Activated naive CD4-positive, alpha-beta T cell treated with anti-CD3 and anti-CD28 coated beads, Interleukin-2, amount 50 U/mL, for 24 hours (primary cell): ENCODE data around the gene PARVG.
A peak's percentile ranks its signal among the peaks of the same experiment; 100 is the strongest.

Experiments used
- H3K27ac Mint-ChIP-seq: one replicate; pipeline ENCODE4 v1.8.0; 2021; ENCODE audit warnings: mild to moderate bottlenecking, mixed read lengths
- H3K27me3 Mint-ChIP-seq: one replicate; pipeline ENCODE4 v1.8.0; 2021; ENCODE audit warnings: mixed read lengths
- H3K36me3 Mint-ChIP-seq: one replicate; pipeline ENCODE4 v1.8.0; 2021; ENCODE audit warnings: mixed read lengths
- H3K4me1 Mint-ChIP-seq: one replicate; pipeline ENCODE4 v1.8.0; 2021; ENCODE audit warnings: mixed read lengths
- H3K4me3 Mint-ChIP-seq: one replicate; pipeline ENCODE4 v1.8.0; 2021; ENCODE audit warnings: mild to moderate bottlenecking, mixed read lengths
- H3K9me3 Mint-ChIP-seq: one replicate; pipeline ENCODE4 v1.8.0; 2021; ENCODE audit warnings: mixed read lengths

The PARVG gene

GRCh38 chr22:44164031-44164430 is 16.7 kb upstream of the PARVG start:
- no peaks in the 10 kb centered on the region for H3K9me3 Mint-ChIP-seq
- no peaks in the 10 kb centered on the region for H3K27me3 Mint-ChIP-seq
- no peaks in the 10 kb centered on the region for H3K4me1 Mint-ChIP-seq
- H3K36me3 Mint-ChIP-seq = no peaks in the 10 kb centered on the region
- H3K4me3 Mint-ChIP-seq = no peak overlapping the region
- no peak overlapping the region for H3K27ac Mint-ChIP-seq

GRCh38 chr22:44165286-44165874 is 15.3 kb upstream of the PARVG start:
- no peak overlapping the region for H3K4me3 Mint-ChIP-seq
- H3K9me3 Mint-ChIP-seq = no peaks in the 10 kb centered on the region
- H3K27me3 Mint-ChIP-seq = no peaks in the 10 kb centered on the region
- no peaks in the 10 kb centered on the region for H3K4me1 Mint-ChIP-seq
- H3K27ac Mint-ChIP-seq = no peak overlapping the region
- no peaks in the 10 kb centered on the region for H3K36me3 Mint-ChIP-seq

- Mint-ChIP-seq H3K4me1 (no peaks in the 10 kb centered on the region), H3K36me3 (no peaks in the 10 kb centered on the region), H3K27ac (no peak overlapping the region), H3K9me3 (no peaks in the 10 kb centered on the region), H3K27me3 (no peaks in the 10 kb centered on the region), H3K4me3 (no peak overlapping the region)
These were observed 14.0 kb upstream of the PARVG start for GRCh38 chr22:44166498-44167276.

GRCh38 chr22:44167501-44167900 is 13.2 kb upstream of the PARVG start:
- H3K4me3 Mint-ChIP-seq = no peak overlapping the region
- H3K27me3 Mint-ChIP-seq = no peaks in the 10 kb centered on the region
- H3K36me3 Mint-ChIP-seq = no peaks in the 10 kb centered on the region
- no peaks in the 10 kb centered on the region for H3K9me3 Mint-ChIP-seq
- no peaks in the 10 kb centered on the region for H3K4me1 Mint-ChIP-seq
- H3K27ac Mint-ChIP-seq = no peak overlapping the region

GRCh38 chr22:44168206-44168605 is 12.5 kb upstream of the PARVG start:
- Mint-ChIP-seq H3K27ac (no peak overlapping the region), H3K4me1 (no peaks in the 10 kb centered on the region), H3K9me3 (no peaks in the 10 kb centered on the region), H3K4me3 (no peak overlapping the region), H3K27me3 (no peaks in the 10 kb centered on the region), H3K36me3 (no peaks in the 10 kb centered on the region)

- Mint-ChIP-seq H3K27ac (no peak overlapping the region), H3K36me3 (no peaks in the 10 kb centered on the region)
These were observed 10.3 kb upstream of the PARVG start for GRCh38 chr22:44170470-44170869.

GRCh38 chr22:44171561-44171960 is 9.2 kb upstream of the PARVG start:
- no peaks in the 10 kb centered on the region for H3K9me3 Mint-ChIP-seq
- no peaks in the 10 kb centered on the region for H3K4me1 Mint-ChIP-seq
- no peaks in the 10 kb centered on the region for H3K27me3 Mint-ChIP-seq
- H3K27ac Mint-ChIP-seq = no peak overlapping the region
- no peak overlapping the region for H3K4me3 Mint-ChIP-seq
- no peaks in the 10 kb centered on the region for H3K36me3 Mint-ChIP-seq

More at GRCh38 chr22:44170470-44170869, 10.3 kb upstream of the PARVG start:
- Mint-ChIP-seq H3K27me3 (no peaks in the 10 kb centered on the region), H3K4me1 (no peaks in the 10 kb centered on the region), H3K4me3 (no peak overlapping the region), H3K9me3 (no peaks in the 10 kb centered on the region)

- Mint-ChIP-seq H3K4me1 (no peaks in the 10 kb centered on the region), H3K36me3 (no peaks in the 10 kb centered on the region), H3K27me3 (no peaks in the 10 kb centered on the region), H3K27ac (no peak overlapping the region), H3K9me3 (no peaks in the 10 kb centered on the region), H3K4me3 (no peak overlapping the region)
These were observed 8.2 kb upstream of the PARVG start for GRCh38 chr22:44172370-44173108.

GRCh38 chr22:44173154-44173553 is 7.6 kb upstream of the PARVG start:
- H3K36me3 Mint-ChIP-seq = no peaks in the 10 kb centered on the region
- H3K4me3 Mint-ChIP-seq = no peak overlapping the region
- no peak overlapping the region for H3K27ac Mint-ChIP-seq
- no peaks in the 10 kb centered on the region for H3K4me1 Mint-ChIP-seq
- no peaks in the 10 kb centered on the region for H3K9me3 Mint-ChIP-seq
- no peaks in the 10 kb centered on the region for H3K27me3 Mint-ChIP-seq

GRCh38 chr22:44175676-44176075 is 5.0 kb upstream of the PARVG start:
- Mint-ChIP-seq H3K9me3 (no peaks in the 10 kb centered on the region), H3K4me3 (no peak overlapping the region), H3K36me3 (no peaks in the 10 kb centered on the region), H3K27ac (no peak overlapping the region), H3K4me1 (peaks cover 7% of the 10 kb centered on the region), H3K27me3 (no peaks in the 10 kb centered on the region)

- H3K9me3 Mint-ChIP-seq = no peaks in the 10 kb centered on the region
- peaks cover 29% of the 10 kb centered on the region for H3K4me1 Mint-ChIP-seq
- no peak overlapping the region for H3K4me3 Mint-ChIP-seq
- H3K36me3 Mint-ChIP-seq = no peaks in the 10 kb centered on the region
- peak overlapping the region; percentile 35 for H3K27ac Mint-ChIP-seq
- H3K27me3 Mint-ChIP-seq = no peaks in the 10 kb centered on the region
These were observed 1.3 kb upstream of the PARVG start for GRCh38 chr22:44179196-44179988.

GRCh38 chr22:44179989-44180705 is 578 bp upstream of the PARVG start:
- Mint-ChIP-seq H3K27me3 (no peaks in the 10 kb centered on the region), H3K27ac (peak overlapping the region; percentile 93), H3K4me1 (peaks cover 36% of the 10 kb centered on the region), H3K4me3 (peak overlapping the region; percentile 90), H3K9me3 (no peaks in the 10 kb centered on the region), H3K36me3 (no peaks in the 10 kb centered on the region)

GRCh38 chr22:44181033-44181911 is 547 bp downstream of the PARVG start:
- Mint-ChIP-seq H3K36me3 (peaks cover 2% of the 10 kb centered on the region), H3K4me1 (peaks cover 36% of the 10 kb centered on the region), H3K27ac (peak overlapping the region; percentile 96), H3K9me3 (no peaks in the 10 kb centered on the region), H3K27me3 (no peaks in the 10 kb centered on the region), H3K4me3 (peak overlapping the region; percentile 90)

- peak overlapping the region; percentile 96 for H3K27ac Mint-ChIP-seq
These were observed 1.3 kb downstream of the PARVG start for GRCh38 chr22:44181912-44182587.

More at GRCh38 chr22:44181912-44182587, 1.3 kb downstream of the PARVG start:
- peak overlapping the region; percentile 90 for H3K4me3 Mint-ChIP-seq
- H3K9me3 Mint-ChIP-seq = no peaks in the 10 kb centered on the region
- H3K4me1 Mint-ChIP-seq = peaks cover 36% of the 10 kb centered on the region
- peaks cover 2% of the 10 kb centered on the region for H3K36me3 Mint-ChIP-seq
- no peaks in the 10 kb centered on the region for H3K27me3 Mint-ChIP-seq
